Measurements from ENCODE around the gene MYH1. TPM values are rescaled to one million over a fixed set of nuclear protein-coding genes. Genes with fewer than 3 reads are reported as not detected.

The MYH1 gene
- total and polyA plus RNA-seq, 10 of the 15 experiments (the other 5 are each of a cell fraction or from before 2014, with no cell fraction given), result 0.01 TPM; not detected in 9

- H3K4me2 ChIP-seq (ENCODE audit: control insufficient read depth, insufficient read depth), result no peak overlapping the region
- no peak overlapping the region for H2AFZ ChIP-seq (ENCODE audit: control insufficient read depth, low read depth, low read length)
- POLR2A ChIA-PET, result no interaction called here
- DNase-seq (ENCODE audit: low read depth, low spot score) (no peak), FAIRE-seq (no peak), ATAC-seq (no peak)
- RAD21 ChIA-PET (ENCODE audit: unreplicated experiment), result no interaction called here
- no peaks in the 10 kb centered on the region for H3K36me3 ChIP-seq (ENCODE audit: control insufficient read depth in 2 of 2, insufficient read depth in 2 of 2, low read length in 1 of 2)
- H3K27ac ChIP-seq (ENCODE audit: control insufficient read depth, insufficient read depth), result no peak overlapping the region
- SMC1A ChIA-PET (ENCODE audit: uncharacterized antibody, unreplicated experiment), result no interaction called here
- H3K4me3 ChIP-seq, result no peak overlapping the region
- H3K79me2 ChIP-seq (ENCODE audit: control insufficient read depth, insufficient read depth, low read length), result no peaks in the 10 kb centered on the region
- no peaks in the 10 kb centered on the region for H3K9me3 ChIP-seq (replicated peaks; ENCODE audit: control insufficient read depth, insufficient read depth, low read length)
- no peak overlapping the region for H3K9ac ChIP-seq (ENCODE audit: control insufficient read depth, insufficient read depth, low read length)
- H3K27me3 ChIP-seq (replicated peaks in 1 of 2; ENCODE audit: control insufficient read depth in 2 of 2, insufficient read depth in 2 of 2, low read length in 1 of 2), result 0 out of 4 replicates have a peak, but pooled peaks cover 0 to 2% of the 10 kb centered on the region in 2 experiments
- no TSS peak for BruUV-seq (replicated peaks)
- no peaks in the 10 kb centered on the region for H3K4me1 ChIP-seq (ENCODE audit: control insufficient read depth, insufficient read depth, low read length)
- WGBS (ENCODE audit: insufficient coverage, insufficient replicate concordance, low lambda C conversion rate, missing lambda C conversion rate), result 2% methylated on average over 6 of the region's 6 CpGs
- intact Hi-C loops (cut with micrococcal nuclease; ENCODE audit: unreplicated experiment) (no loop called here), in situ Hi-C loops (cut with MboI) (no loop called here)
- TF ChIP-seq REST (IDR thresholded peaks at IDR 0.05; ENCODE audit: low read depth, low read length), result no peak
- TF ChIP-seq KAT2A (conservative IDR thresholded peaks at IDR 0.05; ENCODE audit: control insufficient read depth, low read depth, low read length), result no peak
- TF ChIP-seq EED (IDR thresholded peaks at IDR 0.05; ENCODE audit: low read depth), result no peak
- TF ChIP-seq ZBTB4 (CRISPR knock-in tag; IDR thresholded peaks at IDR 0.05), result no peak
- no peak for TF ChIP-seq SRF (IDR thresholded peaks at IDR 0.05; ENCODE audit: low read depth in 2 of 2, low read length in 2 of 2)
- no peak for TF ChIP-seq POLR2A (IDR thresholded peaks at IDR 0.05; ENCODE audit: low read depth, low read length)
- TF ChIP-seq RUNX3 (IDR thresholded peaks at IDR 0.05; ENCODE audit: low read length), result no peak
- TF ChIP-seq BMI1 (IDR thresholded peaks at IDR 0.05; ENCODE audit: borderline replicate concordance), result no peak
- no peak for TF ChIP-seq ZZZ3 (IDR thresholded peaks at IDR 0.05; ENCODE audit: control insufficient read depth, insufficient read length, low read depth)
- TF ChIP-seq MYC (IDR thresholded peaks at IDR 0.05; ENCODE audit: insufficient read depth, insufficient read length, insufficient replicate concordance, low read length, severe bottlenecking), result no peak
- no peak for TF ChIP-seq ZNF207 (IDR thresholded peaks at IDR 0.05; ENCODE audit: borderline replicate concordance)
- TF ChIP-seq SPI1 (IDR thresholded peaks at IDR 0.05; ENCODE audit: borderline replicate concordance, insufficient read depth, low read depth, low read length), result no peak
- TF ChIP-seq TCF12 (IDR thresholded peaks at IDR 0.05; ENCODE audit: low read depth, low read length), result no peak
- no peaks in the 10 kb centered on the region for H4K20me1 ChIP-seq (ENCODE audit: control insufficient read depth, insufficient read depth)
- CTCF ChIA-PET, result no interaction called here
Measured at GRCh38 chr17:10513299-10514067, 4.9 kb downstream of the MYH1 start.
